ENCODE measurements around the gene PPT2. TPM values are rescaled to one million over a fixed set of nuclear protein-coding genes. Genes with fewer than 3 reads are reported as not detected.

The PPT2 gene
- total and polyA plus RNA-seq, 2 of the 8 experiments (the other 6 are each of a cell fraction or from before 2014, with no cell fraction given): 24.1 to 39.5 TPM

DNA sequence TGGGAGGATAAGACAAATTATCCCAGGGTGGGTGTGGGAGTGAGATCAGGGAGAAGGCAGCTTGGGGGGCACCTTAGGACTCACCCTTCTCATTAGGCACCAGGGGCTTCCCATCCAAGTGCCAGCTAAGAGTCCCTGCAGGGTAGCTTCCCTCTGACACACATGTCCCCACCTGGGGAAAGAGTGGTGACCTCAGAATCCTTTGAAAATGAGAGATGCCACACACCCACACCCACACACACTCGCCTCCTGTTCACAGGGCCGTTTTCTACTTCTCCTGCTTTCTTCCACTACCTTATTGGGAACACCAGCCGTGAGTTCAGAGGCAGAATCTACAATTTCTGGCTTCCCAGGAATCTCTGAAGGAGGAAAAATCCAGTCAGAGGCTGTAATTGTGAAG is 29.1 kb downstream of the PPT2 start:
- Histone ChIP-seq H3K4me3 (ENCODE audit: extremely low read depth in 1 of 4, insufficient read depth in 2 of 4, low read depth in 3 of 4, low read length in 4 of 4) (no peak overlapping the region), H3K23me2 (ENCODE audit: low read depth, low read length) (peaks cover 7% of the 10 kb centered on the region; the same call in 1 of the 2 replicates), H3K27me3 (replicated peaks in 1 of 4; ENCODE audit: control insufficient read depth in 3 of 4, extremely low read depth in 1 of 4, insufficient read depth in 3 of 4, low read length in 3 of 4) (no peaks in the 10 kb centered on the region; a peak in 1 of 7 replicates), H3K14ac (ENCODE audit: insufficient read length) (no peak overlapping the region), H2BK120ac (replicated peaks; ENCODE audit: low read depth, low read length) (no peak overlapping the region), H3K56ac (replicated peaks; ENCODE audit: insufficient read length, low read depth, low read length) (no peak overlapping the region), H3K4ac (replicated peaks; ENCODE audit: insufficient read length, low read depth, low read length) (no peak overlapping the region), H3K9ac (replicated peaks in 1 of 4; ENCODE audit: extremely low read depth in 1 of 4, low read depth in 3 of 4, low read length in 3 of 4) (no peak overlapping the region), H4K8ac (ENCODE audit: extremely low read depth, insufficient read depth, low read length) (no peak overlapping the region), H2AFZ (ENCODE audit: low read length) (no peak overlapping the region), H2BK5ac (ENCODE audit: low read depth, low read length) (no peak overlapping the region), H3K4me1 (replicated peaks in 1 of 4; ENCODE audit: control insufficient read depth in 3 of 4, insufficient read depth in 4 of 4, low read length in 3 of 4) (peaks cover 0 to 8% (median under 1%) of the 10 kb centered on the region in 4 experiments; a peak in 4 of 7 replicates), H3K4me2 (ENCODE audit: insufficient read depth in 1 of 2, low read depth in 2 of 2, low read length in 2 of 2) (no peak overlapping the region), H3K79me1 (ENCODE audit: low read depth, low read length) (peaks cover 7% of the 10 kb centered on the region), H3K27ac (ENCODE audit: low read depth, low read length) (no peak overlapping the region), H3K23ac (ENCODE audit: insufficient read length) (no peak overlapping the region), H3K9me3 (ENCODE audit: insufficient read depth in 2 of 2, low read depth in 1 of 2, low read length in 1 of 2) (no peaks in the 10 kb centered on the region), H2AK5ac (ENCODE audit: low read depth, low read length) (no peak overlapping the region), H2BK20ac (ENCODE audit: low read length) (no peak overlapping the region), H4K91ac (replicated peaks; ENCODE audit: insufficient read length, low read length) (no peak overlapping the region), H3K18ac (ENCODE audit: extremely low read depth, low read length) (no peak overlapping the region), H3K79me2 (ENCODE audit: control insufficient read depth in 1 of 2, insufficient read depth in 2 of 2, low read length in 2 of 2) (peaks cover 0 to 12% of the 10 kb centered on the region in 2 experiments; a peak in 2 of 4 replicates), H3K36me3 (ENCODE audit: control insufficient read depth in 2 of 4, insufficient read depth in 4 of 4, low read length in 3 of 4) (peaks cover 6 to 43% (median 33%) of the 10 kb centered on the region in 4 experiments), H4K20me1 (replicated peaks in 1 of 2; ENCODE audit: control insufficient read depth in 1 of 2, insufficient read depth in 2 of 2, low read length in 2 of 2) (peaks cover 0 to 3% of the 10 kb centered on the region in 2 experiments), H4K5ac (ENCODE audit: insufficient read length, low read depth, low read length) (no peak overlapping the region), H2BK15ac (ENCODE audit: low read length) (no peak overlapping the region), H2BK12ac (ENCODE audit: low read depth, low read length) (no peak overlapping the region)
- no peak for FAIRE-seq
- POLR2A ChIA-PET (ENCODE audit: partially characterized antibody): interaction anchor here (1.0 to 7.9 kb wide), 4 partner anchors 10 to 788 kb away, joined by 3 to 194 read pairs (median 8); partner anchors contain the start of genes GPSM3, PBX2 and PRRT1
- WGBS, 2 experiments (ENCODE audit: extremely low coverage in 1 of 2, insufficient coverage in 1 of 2, insufficient read length in 1 of 2, insufficient replicate concordance in 2 of 2, low coverage in 1 of 2, low lambda C conversion rate in 2 of 2, missing lambda C conversion rate in 1 of 2): 92% methylated on average over 2 of the region's 3 CpGs; no CpG with 5 or more reads in 1 of the 2 experiments
- CTCF ChIA-PET (ENCODE audit: partially characterized antibody): interaction anchor here (1.2 to 2.0 kb wide), 5 partner anchors 10 to 66 kb away, joined by 3 to 8 read pairs (median 6); partner anchors contain the start of gene EGFL8
- DNase-seq (ENCODE audit: low read depth in 1 of 2, low spot score in 2 of 2): no peak
- TF ChIP-seq TEAD4 (IDR thresholded peaks at IDR 0.05; ENCODE audit: low read depth, low read length) (no peak), SP4 (IDR thresholded peaks at IDR 0.05; ENCODE audit: low read length) (no peak), EZH2 (IDR thresholded peaks at IDR 0.05; ENCODE audit: low read depth, low read length, severe bottlenecking) (no peak), GTF2F1 (IDR thresholded peaks at IDR 0.05; ENCODE audit: borderline replicate concordance, low read depth, low read length) (no peak), BRCA1 (IDR thresholded peaks at IDR 0.05; ENCODE audit: low read depth, low read length) (no peak), JUN (IDR thresholded peaks at IDR 0.05; ENCODE audit: low read depth, low read length) (no peak), RBBP5 (IDR thresholded peaks at IDR 0.05; ENCODE audit: borderline replicate concordance, low read depth, low read length) (no peak), GABPA (IDR thresholded peaks at IDR 0.05; ENCODE audit: borderline replicate concordance, insufficient read depth, low read length) (no peak), RNF2 (IDR thresholded peaks at IDR 0.05; ENCODE audit: borderline replicate concordance, low read depth, low read length, missing control alignments, poor library complexity, severe bottlenecking) (no peak), TBP (IDR thresholded peaks at IDR 0.05; ENCODE audit: low read depth, low read length) (no peak), PHF8 (conservative IDR thresholded peaks at IDR 0.05; ENCODE audit: low read depth, low read length) (no peak)
- TF ChIP-seq, protein P1, sequence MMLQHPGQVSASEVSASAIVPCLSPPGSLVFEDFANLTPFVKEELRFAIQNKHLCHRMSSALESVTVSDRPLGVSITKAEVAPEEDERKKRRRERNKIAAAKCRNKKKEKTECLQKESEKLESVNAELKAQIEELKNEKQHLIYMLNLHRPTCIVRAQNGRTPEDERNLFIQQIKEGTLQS (IDR thresholded peaks at IDR 0.05; ENCODE audit: insufficient read depth, low read depth, low read length): no peak

All from H1 (cell line).